Islet precursor cell (in vitro differentiated cells): ENCODE results near the gene FMNL1.

Experiments used
- DNase-seq: peaks from one replicate; pipeline ENCODE4 v3.0.0-alpha.2; 2018

FMNL1 gene

GRCh38 chr17:45222996-45223538, 1.4 kb downstream of the FMNL1 start:
- DNase-seq, result peak; percentile 73

DNA sequence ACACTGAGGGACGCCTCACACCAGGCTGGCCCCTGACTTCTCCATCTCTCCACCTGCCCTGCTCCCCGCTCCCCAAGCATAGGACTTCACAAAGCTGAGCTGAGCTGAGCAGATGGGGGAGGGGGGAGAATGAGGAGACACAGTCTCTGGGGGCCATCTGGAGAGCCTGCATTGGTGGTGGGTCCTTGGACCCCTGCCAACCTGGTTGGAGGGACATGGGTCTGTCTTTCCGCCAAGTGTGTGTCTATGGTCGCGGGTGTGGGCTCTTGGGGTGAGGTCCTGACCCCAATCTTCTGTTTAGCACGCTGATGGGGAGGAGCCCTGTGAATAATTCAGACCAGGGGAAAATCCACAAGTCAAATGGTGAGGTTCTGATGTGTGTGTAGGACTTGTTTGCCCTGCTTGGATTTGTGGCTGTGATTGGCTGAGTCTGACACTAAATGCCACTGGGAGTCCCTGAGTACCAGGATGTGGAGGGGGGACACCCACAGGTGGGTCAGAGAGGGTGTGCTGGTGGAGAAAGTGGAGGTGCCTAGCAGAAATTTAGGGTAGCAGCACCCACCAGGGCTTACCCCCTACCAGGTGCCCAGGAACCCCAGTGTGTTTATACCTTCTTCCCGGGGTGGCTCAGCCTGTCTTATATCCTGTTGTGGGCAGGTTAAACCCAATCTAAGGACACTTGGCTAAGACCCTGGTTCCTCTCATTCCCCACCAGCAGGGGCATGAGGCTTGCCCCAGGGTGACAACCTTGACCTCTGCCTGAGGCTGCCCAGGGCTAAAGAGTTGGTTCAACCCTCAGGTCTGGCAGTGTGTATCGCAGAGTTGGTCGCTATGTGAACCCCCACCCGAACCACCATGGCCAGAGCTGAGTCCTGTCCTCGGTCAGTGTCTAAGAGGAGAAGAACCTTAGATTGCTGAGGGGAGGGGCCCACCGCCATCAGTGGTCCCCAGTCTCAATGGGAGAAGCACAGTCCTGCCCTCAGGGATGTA, 2.1 kb downstream of the FMNL1 start:
- DNase-seq, result peak; percentile 54

DNA sequence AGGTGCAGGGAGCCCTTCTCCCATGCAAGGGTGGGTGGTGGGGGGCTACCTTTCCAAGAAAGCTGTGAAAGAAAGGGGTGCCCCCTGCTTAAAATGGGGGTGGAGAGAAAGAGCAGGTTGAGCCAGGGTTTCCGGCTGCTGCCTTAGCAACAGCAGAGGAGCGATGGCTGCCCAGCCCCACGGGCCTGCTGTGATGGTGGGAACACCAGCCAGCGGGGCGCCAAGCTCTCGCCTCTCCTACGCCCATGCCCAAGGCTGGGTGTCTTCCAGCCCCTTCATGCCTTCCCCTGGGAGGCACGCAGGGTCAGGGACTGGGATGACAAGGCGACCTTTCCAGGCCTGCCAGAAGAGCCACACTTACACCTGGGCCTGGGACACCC, 3.0 kb downstream of the FMNL1 start:
- DNase-seq, result peak; percentile 58

- DNase-seq, result peak; percentile 56
These were observed 3.5 kb downstream of the FMNL1 start for GRCh38 chr17:45225051-45225700.

DNA sequence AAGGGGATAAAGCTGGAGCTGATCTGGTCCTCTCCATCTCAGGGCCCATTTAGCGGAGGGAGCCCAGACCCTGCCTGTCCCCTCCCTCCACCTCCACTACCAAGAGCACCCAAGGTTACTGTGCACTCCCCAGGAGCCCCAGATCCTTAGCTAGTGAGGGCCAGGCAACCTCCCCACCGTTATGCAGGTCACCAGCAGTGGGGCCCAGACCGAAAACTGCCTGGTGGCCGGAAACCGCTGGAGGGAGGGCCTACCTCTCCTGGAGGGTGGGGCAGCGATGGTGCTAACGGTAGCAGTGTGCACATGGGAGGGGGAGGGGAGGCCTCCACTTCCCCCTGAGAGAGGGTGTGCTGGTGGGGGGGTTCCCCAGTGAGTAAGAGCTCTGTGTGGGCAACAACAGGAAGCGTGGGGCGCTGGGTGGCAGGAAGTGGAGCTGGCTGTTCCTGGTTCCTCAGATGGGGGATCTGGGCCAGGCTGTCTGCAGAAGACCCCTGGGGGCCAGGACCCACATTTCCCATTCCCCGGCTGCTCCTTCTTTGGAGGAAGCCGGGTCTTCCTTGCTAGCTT, 4.4 kb downstream of the FMNL1 start:
- DNase-seq, result no peak

DNA sequence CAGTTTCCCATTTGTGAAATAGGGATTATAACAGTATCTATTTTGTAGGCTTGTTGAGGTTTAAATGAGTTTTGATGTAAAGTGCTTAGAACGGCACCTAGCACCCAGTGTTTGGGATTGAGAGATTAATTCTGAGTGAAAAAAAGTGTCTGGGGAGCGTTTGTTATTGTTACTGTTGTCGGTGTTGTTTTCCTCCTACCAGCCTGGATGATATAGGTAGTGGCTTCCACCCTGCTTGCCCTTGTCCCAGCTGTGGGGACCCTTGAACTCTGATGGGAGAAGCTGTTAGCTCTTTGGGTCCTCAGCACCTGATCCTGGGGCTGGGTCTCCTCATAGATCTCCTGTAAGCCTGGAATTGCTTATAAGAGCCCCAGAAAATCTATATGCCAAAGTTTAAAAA, 4.9 kb downstream of the FMNL1 start:
- no peak for DNase-seq

GRCh38 chr17:45227101-45227925, 5.6 kb downstream of the FMNL1 start:
- DNase-seq, result no peak

GRCh38 chr17:45227926-45228762, 6.5 kb downstream of the FMNL1 start:
- DNase-seq, result peak; percentile 60

- peak; percentile 85 for DNase-seq
These were observed 7.3 kb downstream of the FMNL1 start for GRCh38 chr17:45228763-45229539.

GRCh38 chr17:45229681-45230409, 8.2 kb downstream of the FMNL1 start:
- DNase-seq, result peak; percentile 64

GRCh38 chr17:45230410-45230786, 8.7 kb downstream of the FMNL1 start:
- no peak for DNase-seq

DNA sequence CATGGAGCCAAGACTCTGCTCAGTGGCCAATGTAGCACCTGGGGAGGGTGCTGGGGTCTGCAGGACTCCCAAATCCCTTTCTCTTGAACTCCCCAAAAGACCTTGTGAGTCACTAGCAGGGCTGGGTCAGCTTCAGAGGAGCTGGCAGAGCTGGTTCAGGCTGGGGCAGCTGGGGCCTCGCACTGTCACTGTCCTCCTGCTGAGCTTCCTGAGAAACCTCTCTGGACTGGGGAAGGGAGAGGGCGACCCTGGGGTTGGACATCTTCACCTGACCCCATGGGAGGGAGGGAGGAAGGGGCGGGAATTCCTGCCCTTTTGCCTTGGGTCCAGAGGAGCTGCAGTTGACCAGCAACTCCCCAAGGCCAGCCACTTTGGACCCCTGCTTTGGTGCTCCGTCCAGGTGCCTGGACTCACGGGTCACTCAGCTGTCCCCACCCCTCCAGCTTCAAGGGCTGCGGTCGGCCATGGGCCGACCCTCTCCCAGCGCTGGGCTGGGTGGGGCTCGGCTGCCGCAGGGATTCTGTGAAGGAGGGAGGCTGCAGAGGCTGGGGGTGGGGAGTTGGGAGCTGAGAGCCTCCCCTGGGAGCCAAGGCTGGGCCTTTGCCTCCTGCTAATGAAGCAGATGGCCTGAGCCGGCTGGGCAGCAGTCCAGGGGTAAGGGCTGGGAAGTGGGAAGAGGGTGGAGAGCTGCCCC, 9.2 kb downstream of the FMNL1 start:
- DNase-seq, result peak; percentile 73

- peak; percentile 80 for DNase-seq
These were observed 9.9 kb downstream of the FMNL1 start for GRCh38 chr17:45231481-45232116.

DNA sequence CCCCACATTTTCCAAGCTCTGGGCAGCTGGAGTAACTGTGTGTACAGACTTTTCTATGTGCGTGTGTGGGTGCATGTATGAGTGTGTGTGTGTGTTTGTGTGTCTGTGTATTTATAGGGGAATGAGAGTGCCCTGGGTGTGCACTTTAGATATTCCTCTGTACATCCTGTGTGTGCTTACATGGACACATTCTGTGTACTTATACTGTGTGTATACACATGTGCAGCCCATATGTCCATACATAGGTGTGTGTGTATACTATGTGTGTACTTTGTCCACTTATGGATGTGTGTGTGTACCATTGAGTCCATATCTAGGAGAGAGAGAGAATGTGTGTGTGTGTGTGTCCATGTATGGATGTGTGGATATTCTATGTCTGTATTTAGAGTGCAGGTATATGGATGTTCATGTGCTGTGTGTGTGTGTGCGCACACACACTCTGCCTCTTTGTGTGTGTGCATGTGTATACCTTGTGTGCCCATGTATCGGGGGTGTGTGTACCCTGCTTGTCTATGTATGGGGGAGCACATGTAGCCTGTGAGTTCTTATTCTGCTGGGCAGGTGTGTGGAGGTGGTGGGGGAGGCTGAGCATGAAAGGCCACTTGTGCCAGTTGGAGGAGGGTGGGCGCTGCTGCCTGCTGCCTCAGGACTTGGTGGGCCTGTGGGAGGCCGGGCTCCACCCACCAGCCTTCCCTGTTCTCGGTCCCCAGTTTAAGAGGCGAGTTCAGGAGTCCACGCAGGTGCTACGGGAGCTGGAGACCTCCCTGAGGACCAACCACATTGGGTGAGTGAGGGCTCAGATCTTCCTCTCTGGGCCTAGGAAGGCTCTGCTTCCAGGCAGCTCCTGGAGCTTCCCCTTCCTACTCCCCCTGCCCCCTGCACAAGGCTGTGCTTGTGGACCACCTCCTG, 11.1 kb downstream of the FMNL1 start:
- DNase-seq, result no peak

GRCh38 chr17:45233423-45233924, 11.8 kb downstream of the FMNL1 start:
- DNase-seq, result no peak

- DNase-seq, result no peak
These were observed 13.1 kb downstream of the FMNL1 start for GRCh38 chr17:45234641-45235415.
